Measurements from ENCODE around the gene NRSN2.

NRSN2 gene

GRCh38 chr20:325045-325888 lies 21.6 kb upstream of the NRSN2 start, which contains the start of gene SOX12:
SOX12 (plus strand) TSS chr20:325552; CDS start chr20:325925, 373 bp downstream.
- no peak for TF ChIP-seq CTCF (IDR thresholded peaks at IDR 0.05; ENCODE audit: low read depth, low read length, missing control alignments)
- DNase-seq (ENCODE audit: low read depth), result peak; percentile 63
- in situ Hi-C loops (cut with HindIII; ENCODE audit: low sequenced_read_pairs), result no loop called here
- H3K4me3 ChIP-seq (ENCODE audit: low read depth, low read length), result peak within 1 kb of the TSS; percentile 86

DNA sequence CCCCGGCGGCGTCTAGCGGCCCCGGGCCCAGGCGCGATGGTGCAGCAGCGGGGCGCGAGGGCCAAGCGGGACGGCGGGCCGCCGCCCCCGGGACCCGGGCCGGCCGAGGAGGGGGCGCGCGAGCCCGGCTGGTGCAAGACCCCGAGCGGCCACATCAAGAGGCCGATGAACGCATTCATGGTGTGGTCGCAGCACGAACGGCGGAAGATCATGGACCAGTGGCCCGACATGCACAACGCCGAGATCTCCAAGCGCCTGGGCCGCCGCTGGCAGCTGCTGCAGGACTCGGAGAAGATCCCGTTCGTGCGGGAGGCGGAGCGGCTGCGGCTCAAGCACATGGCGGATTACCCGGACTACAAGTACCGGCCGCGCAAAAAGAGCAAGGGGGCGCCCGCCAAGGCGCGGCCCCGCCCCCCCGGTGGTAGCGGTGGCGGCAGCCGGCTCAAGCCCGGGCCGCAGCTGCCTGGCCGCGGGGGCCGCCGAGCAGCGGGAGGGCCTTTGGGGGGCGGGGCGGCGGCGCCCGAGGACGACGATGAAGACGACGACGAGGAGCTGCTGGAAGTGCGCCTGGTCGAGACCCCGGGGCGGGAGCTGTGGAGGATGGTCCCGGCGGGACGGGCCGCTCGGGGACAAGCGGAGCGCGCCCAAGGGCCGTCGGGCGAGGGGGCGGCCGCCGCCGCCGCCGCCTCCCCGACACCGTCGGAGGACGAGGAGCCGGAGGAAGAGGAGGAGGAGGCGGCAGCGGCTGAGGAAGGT lies 20.8 kb upstream of the NRSN2 start:
- TF ChIP-seq CTCF (IDR thresholded peaks at IDR 0.05; ENCODE audit: low read depth, low read length, missing control alignments), result no peak
- peak overlapping the region; percentile 86 for H3K4me3 ChIP-seq (ENCODE audit: low read depth, low read length)
- in situ Hi-C loops (cut with HindIII; ENCODE audit: low sequenced_read_pairs), result no loop called here
- DNase-seq (ENCODE audit: low read depth), result no peak

DNA sequence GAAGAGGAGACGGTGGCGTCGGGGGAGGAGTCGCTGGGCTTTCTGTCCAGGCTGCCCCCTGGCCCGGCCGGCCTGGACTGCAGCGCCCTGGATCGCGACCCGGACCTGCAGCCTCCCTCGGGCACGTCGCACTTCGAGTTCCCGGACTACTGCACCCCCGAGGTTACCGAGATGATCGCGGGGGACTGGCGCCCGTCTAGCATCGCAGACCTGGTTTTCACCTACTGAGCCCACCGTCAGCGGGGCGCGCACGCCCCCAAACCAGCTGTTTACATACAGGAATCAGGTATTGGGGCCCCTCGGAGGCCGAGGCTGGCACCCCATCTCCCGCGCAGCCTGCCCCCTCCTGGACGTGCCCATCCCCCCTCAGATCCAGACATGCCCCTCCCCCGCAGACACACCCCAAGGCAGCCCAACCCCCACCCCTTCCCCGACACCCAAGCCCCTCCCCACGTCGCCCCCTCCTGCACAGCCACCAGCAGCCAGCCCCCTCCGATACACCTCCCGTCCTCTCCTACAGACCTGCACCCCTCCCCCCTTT lies 20.2 kb upstream of the NRSN2 start:
- no peak for DNase-seq (ENCODE audit: low read depth)
- H3K4me3 ChIP-seq (ENCODE audit: low read depth, low read length), result peak overlapping the region; percentile 86
- in situ Hi-C loops (cut with HindIII; ENCODE audit: low sequenced_read_pairs), result no loop called here
- TF ChIP-seq CTCF (IDR thresholded peaks at IDR 0.05; ENCODE audit: low read depth, low read length, missing control alignments), result no peak

DNA sequence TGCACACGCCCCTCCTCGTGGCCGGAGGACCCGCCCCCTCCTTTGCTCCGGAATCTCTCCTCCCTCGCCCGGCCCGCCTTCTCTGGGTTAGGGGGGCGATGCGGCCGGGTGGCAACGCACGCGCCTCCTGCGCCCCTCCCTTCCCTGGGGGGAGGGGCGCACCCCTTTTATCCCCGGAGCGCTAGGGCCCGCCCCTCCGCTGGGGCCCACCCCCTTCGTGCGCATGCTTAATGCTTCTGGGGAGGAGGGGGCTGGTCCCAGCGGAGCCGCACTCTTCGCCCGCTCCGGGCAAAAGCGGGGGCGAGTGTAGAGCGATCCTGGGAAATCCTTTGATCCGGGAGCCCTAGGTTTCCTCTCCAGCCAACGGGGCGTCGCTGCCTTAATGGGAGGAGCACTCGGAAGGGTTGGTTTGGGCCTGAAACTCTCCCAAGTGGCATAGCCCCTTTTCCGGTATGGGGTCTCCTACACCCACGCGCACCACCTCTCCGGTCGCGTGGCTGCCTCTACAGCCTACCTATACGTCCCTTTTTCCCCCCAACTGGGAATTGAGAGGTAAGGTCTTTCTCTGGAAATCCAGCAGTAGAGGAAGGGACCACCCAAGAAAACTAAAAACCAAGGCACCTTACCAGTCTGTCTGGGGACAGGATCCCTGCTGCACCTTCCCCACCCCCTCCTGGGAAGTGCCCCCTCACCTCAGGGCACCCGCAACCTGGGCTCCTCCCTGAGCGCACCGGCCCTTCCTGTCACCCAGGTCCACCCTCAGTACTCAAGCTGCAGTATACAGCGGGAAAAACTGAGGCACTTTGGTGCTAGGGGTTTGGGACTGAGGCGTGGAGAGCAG lies 19.5 kb upstream of the NRSN2 start:
- peak; percentile 72 for DNase-seq (ENCODE audit: low read depth)
- H3K4me3 ChIP-seq (ENCODE audit: low read depth, low read length), result peak overlapping the region; percentile 86
- in situ Hi-C loops (cut with HindIII; ENCODE audit: low sequenced_read_pairs), result no loop called here
- no peak for TF ChIP-seq CTCF (IDR thresholded peaks at IDR 0.05; ENCODE audit: low read depth, low read length, missing control alignments)

DNA sequence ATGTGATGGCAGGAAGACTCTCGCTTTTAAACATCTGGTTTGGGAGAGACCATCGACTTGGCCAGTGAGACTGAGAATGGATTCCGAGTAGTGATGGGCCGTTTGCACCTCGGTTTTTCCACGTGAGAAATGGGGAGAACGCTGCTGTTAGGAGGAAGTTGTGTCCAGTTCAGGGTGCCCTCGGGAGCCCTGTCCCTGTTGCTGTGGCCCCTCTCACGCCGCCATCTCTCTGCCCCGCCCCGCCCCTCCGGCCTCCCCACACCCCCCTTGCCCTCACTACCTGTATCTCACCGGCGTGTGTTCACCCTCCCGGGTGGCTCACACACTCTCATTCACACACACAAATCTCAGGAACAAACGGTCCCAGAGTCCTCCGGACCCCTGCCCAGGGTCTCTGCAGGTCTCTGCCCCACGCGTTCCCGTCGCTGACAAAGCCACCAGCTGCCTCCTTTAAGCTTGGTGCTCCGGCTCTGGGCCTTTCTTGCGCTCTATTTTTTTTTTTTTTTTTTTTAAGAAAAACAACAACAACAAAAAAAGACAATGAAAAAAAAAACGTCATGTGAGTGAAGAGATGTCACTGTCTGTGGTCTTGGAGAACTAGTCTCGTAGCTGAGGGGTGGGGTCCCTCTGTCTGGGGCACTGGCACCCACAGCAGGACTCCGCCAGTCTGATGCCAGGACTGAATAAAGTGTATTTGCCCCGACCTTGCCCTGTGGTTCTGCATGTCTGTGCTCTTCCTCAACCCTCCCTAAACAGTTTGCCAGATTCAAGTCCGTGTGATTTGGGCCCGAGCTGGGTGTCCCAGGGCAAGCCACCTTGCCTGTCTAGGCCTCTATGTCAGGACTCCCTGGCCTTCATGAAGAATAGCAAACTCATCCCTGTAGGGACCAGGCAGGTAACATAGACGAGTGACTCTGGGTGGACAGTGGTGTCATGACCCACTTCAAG lies 18.6 kb upstream of the NRSN2 start:
- H3K4me3 ChIP-seq (ENCODE audit: low read depth, low read length), result peak overlapping the region; percentile 86
- DNase-seq (ENCODE audit: low read depth), result no peak
- no peak for TF ChIP-seq CTCF (IDR thresholded peaks at IDR 0.05; ENCODE audit: low read depth, low read length, missing control alignments)
- in situ Hi-C loops (cut with HindIII; ENCODE audit: low sequenced_read_pairs), result no loop called here
